DOHH2 (cell line): ENCODE results near the gene SLC9A1.
"Not testable (repeated sequence)": the region's sequence is repeated elsewhere in the genome, so short reads cannot be mapped to it uniquely, and the experiment has no call there.

Experiments used
- H3F3A ChIP-seq: fragments of 200-600 bp; sonication (generic), shearing (Covaris generic); 2 replicates; pipeline ENCODE4 v1.6.0; 2016; ENCODE audit warnings: antibody characterized with exemption, mild to moderate bottlenecking; ENCODE audit not compliant: control insufficient read depth, insufficient read depth
- H3K27ac ChIP-seq: fragments of 200-600 bp; sonication (generic); 2 replicates; pipeline ENCODE4 v1.5.1; 2014; ENCODE audit warnings: low read depth, mild to moderate bottlenecking, low read length, moderate library complexity
- H3K27me3 ChIP-seq: fragments of 200-600 bp; sonication (generic); 2 replicates; pipeline ENCODE4 v1.6.1; 2014; ENCODE audit warnings: mild to moderate bottlenecking, low read length, mixed read lengths; ENCODE audit not compliant: control insufficient read depth
- H3K36me3 ChIP-seq: fragments of 200-600 bp; sonication (generic); 2 replicates; pipeline ENCODE4 v1.6.1; 2014; ENCODE audit warnings: mild to moderate bottlenecking, low read length, moderate library complexity, mixed read lengths; ENCODE audit not compliant: control insufficient read depth
- H3K4me1 ChIP-seq: fragments of 200-600 bp; sonication (generic); 2 replicates; pipeline ENCODE4 v1.6.1; 2014; ENCODE audit warnings: mild to moderate bottlenecking, low read length, mixed read lengths; ENCODE audit not compliant: control insufficient read depth
- H3K4me2 ChIP-seq: fragments of 200-600 bp; sonication (generic); 2 replicates; pipeline ENCODE4 v1.6.0; 2014; ENCODE audit warnings: mild to moderate bottlenecking, low read length, moderate library complexity
- H3K4me3 ChIP-seq: fragments of 200-600 bp; sonication (generic); 2 replicates; pipeline ENCODE4 v1.5.1; 2014; ENCODE audit warnings: mild to moderate bottlenecking, low read length, mixed read lengths
- H3K79me2 ChIP-seq: fragments of 200-600 bp; sonication (generic); 2 replicates; pipeline ENCODE4 v1.6.1; 2014; ENCODE audit warnings: mild to moderate bottlenecking, low read length, mixed read lengths; ENCODE audit not compliant: control insufficient read depth
- H3K9me2 ChIP-seq: fragments of 200-600 bp; sonication (generic); replicated peaks from 2 replicates; pipeline ENCODE4 v1.6.1; 2014; ENCODE audit warnings: mild to moderate bottlenecking, low read length, mixed read lengths; ENCODE audit not compliant: control insufficient read depth
- H3K9me3 ChIP-seq: fragments of 200-600 bp; sonication (generic); 2 replicates; pipeline ENCODE4 v1.6.1; 2014; ENCODE audit warnings: antibody characterized with exemption, low read length, mixed read lengths; ENCODE audit not compliant: control insufficient read depth, insufficient read depth
- H4K20me1 ChIP-seq: fragments of 200-600 bp; sonication (generic); 2 replicates; pipeline ENCODE4 v1.6.0; 2014; ENCODE audit warnings: low read depth, mild to moderate bottlenecking, antibody characterized with exemption, low read length, moderate library complexity; ENCODE audit not compliant: control insufficient read depth, insufficient read depth
- EZH2phosphoT487 ChIP-seq: fragments of 200-600 bp; sonication (generic); IDR thresholded peaks from 2 replicates; pipeline ENCODE4 v1.6.1; 2017; ENCODE audit warnings: borderline replicate concordance, mild to moderate bottlenecking, antibody characterized with exemption, low read length, moderate library complexity, mixed read lengths
- TF ChIP-seq, protein P1 (sequence below): fragments of 200-600 bp; sonication (generic); IDR thresholded peaks from one replicate; pipeline ENCODE4 v1.5.1; 2014; ENCODE audit warnings: antibody characterized with exemption, mild to moderate bottlenecking, low read depth, low read length; ENCODE audit not compliant: poor library complexity, severe bottlenecking

Gene SLC9A1

DNA sequence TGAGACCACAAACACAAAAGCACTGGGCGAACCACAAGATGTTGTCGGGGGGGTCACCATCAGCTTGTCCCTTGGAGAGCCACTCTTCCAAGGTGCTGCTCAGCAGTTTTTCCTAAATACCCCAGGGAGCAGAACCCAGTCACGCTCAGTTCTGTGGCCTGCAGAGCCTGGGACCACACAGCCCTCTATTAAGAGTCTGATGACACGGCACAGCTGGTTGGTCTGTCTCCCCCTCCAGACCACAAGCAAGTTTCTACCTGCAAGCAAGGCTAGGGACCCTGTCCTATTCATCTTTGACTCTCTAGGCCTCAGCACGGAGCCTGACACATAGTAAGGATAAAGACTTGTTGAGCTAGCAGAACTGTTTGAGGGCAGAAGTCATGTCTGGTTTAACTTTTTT is 28.5 kb downstream of the SLC9A1 start:
- H3K4me3 ChIP-seq, result no peak overlapping the region
- H4K20me1 ChIP-seq, result no peaks in the 10 kb centered on the region
- H3K9me2 ChIP-seq, result no peaks in the 10 kb centered on the region
- H3K4me1 ChIP-seq, result no peaks in the 10 kb centered on the region
- no peaks in the 10 kb centered on the region for H3K27me3 ChIP-seq
- H3F3A ChIP-seq, result no peaks in the 10 kb centered on the region
- H3K9me3 ChIP-seq, result no peaks in the 10 kb centered on the region
- H3K79me2 ChIP-seq, result no peaks in the 10 kb centered on the region
- TF ChIP-seq, protein P1, sequence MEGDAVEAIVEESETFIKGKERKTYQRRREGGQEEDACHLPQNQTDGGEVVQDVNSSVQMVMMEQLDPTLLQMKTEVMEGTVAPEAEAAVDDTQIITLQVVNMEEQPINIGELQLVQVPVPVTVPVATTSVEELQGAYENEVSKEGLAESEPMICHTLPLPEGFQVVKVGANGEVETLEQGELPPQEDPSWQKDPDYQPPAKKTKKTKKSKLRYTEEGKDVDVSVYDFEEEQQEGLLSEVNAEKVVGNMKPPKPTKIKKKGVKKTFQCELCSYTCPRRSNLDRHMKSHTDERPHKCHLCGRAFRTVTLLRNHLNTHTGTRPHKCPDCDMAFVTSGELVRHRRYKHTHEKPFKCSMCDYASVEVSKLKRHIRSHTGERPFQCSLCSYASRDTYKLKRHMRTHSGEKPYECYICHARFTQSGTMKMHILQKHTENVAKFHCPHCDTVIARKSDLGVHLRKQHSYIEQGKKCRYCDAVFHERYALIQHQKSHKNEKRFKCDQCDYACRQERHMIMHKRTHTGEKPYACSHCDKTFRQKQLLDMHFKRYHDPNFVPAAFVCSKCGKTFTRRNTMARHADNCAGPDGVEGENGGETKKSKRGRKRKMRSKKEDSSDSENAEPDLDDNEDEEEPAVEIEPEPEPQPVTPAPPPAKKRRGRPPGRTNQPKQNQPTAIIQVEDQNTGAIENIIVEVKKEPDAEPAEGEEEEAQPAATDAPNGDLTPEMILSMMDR, result no peak
- no peak for TF ChIP-seq EZH2phosphoT487
- H3K36me3 ChIP-seq, result no peaks in the 10 kb centered on the region
- no peak overlapping the region for H3K27ac ChIP-seq
- H3K4me2 ChIP-seq, result no peak overlapping the region

DNA sequence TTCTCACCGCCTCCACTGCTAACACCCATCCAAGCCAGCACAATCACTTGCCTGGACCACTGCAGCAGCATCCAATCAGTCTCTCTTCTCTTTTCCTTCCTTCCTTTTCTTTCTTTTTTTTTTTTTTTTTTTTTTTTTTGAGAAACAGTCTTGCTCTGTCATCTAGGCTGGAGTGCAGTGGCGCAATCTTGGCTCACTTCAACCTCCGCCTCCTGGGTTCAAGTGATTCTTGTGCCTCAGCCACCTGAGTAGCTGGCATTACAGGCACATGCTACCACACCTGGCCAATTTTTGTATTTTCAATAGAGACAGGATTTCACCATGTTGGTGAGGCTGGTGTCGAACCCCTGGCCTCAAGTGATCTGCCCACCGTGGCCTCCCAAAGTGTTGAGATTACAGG is 29.8 kb downstream of the SLC9A1 start:
- not testable (repeated sequence) for H3K79me2 ChIP-seq, H3F3A ChIP-seq, H3K27ac ChIP-seq, H3K4me1 ChIP-seq, H3K9me3 ChIP-seq, H3K9me2 ChIP-seq, H3K4me3 ChIP-seq, H3K27me3 ChIP-seq, H3K4me2 ChIP-seq, H4K20me1 ChIP-seq, H3K36me3 ChIP-seq

DNA sequence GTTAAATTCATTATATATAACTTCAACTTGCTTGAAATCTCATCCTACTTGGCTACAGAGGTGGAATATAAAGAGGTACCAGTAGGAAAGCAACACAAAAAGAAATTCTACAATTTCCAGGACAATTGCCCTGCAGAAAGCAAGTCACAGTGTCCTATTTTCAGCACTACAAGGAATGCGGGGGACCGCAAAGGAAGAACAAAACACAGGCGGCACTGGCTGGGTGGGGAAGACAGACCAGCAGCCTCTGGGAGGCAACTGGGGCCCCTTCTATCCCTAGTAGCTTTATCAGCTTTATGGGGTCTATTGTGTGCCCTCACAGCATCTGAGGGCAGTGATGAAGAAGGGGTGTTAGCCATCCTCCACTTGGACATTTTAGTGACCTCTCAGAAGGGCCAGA is 30.5 kb downstream of the SLC9A1 start:
- H3F3A ChIP-seq, result no peaks in the 10 kb centered on the region
- H3K9me2 ChIP-seq, result no peaks in the 10 kb centered on the region
- H3K36me3 ChIP-seq, result no peaks in the 10 kb centered on the region
- TF ChIP-seq, protein P1, result no peak
- H3K27ac ChIP-seq, result no peak overlapping the region
- H3K9me3 ChIP-seq, result no peaks in the 10 kb centered on the region
- H3K79me2 ChIP-seq, result no peaks in the 10 kb centered on the region
- H4K20me1 ChIP-seq, result 0 out of 2 replicates have a peak, but pooled peaks cover 5% of the 10 kb centered on the region
- no peaks in the 10 kb centered on the region for H3K27me3 ChIP-seq
- H3K4me1 ChIP-seq, result no peaks in the 10 kb centered on the region
- H3K4me3 ChIP-seq, result no peak overlapping the region
- no peak overlapping the region for H3K4me2 ChIP-seq

DNA sequence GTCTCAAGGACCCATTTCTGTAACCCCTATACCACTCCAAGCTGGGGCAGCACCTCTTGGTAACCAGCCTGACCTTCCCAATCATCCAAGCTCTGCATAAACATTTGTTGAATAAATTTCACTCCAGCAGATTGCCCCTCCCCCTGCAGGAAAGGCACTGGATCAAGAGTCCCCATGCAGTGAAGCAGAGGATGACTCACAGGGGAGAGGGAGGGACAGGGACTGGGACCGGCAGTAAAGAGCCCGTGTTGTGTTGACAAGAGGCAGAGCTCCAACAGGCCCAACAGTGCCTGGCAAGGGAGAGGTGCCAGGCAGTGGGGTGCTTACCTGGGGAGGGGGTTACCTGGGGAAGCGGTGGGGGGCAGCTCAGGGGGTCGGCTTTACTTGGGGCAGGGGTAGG is 32.3 kb downstream of the SLC9A1 start:
- H3K9me2 ChIP-seq, result no peaks in the 10 kb centered on the region
- no peaks in the 10 kb centered on the region for H3K27me3 ChIP-seq
- no peaks in the 10 kb centered on the region for H3K9me3 ChIP-seq
- no peaks in the 10 kb centered on the region for H3K79me2 ChIP-seq
- no peak for TF ChIP-seq EZH2phosphoT487
- TF ChIP-seq, protein P1, result no peak
- H3K4me3 ChIP-seq, result no peak overlapping the region
- no peak overlapping the region for H3K27ac ChIP-seq
- no peaks in the 10 kb centered on the region for H3K36me3 ChIP-seq
- no peaks in the 10 kb centered on the region for H3K4me1 ChIP-seq
- H3F3A ChIP-seq, result no peaks in the 10 kb centered on the region
- H4K20me1 ChIP-seq, result 0 out of 2 replicates have a peak, but pooled peaks cover 5% of the 10 kb centered on the region
- no peak overlapping the region for H3K4me2 ChIP-seq
